HG03159 (cell line): ENCODE measurements around the gene GTPBP3.

ENCODE experiments used
- ATAC-seq: cut with Tn5 transposase; IDR thresholded peaks from one replicate; pipeline ENCODE4 v1.9.1; 2021; ENCODE audit warnings: mild to moderate bottlenecking, moderate library complexity; ENCODE audit not compliant: unreplicated experiment

Gene GTPBP3

GRCh38 chr19:17307876-17308377, 29.4 kb upstream of the GTPBP3 start:
- ATAC-seq, result no peak

- ATAC-seq, result peak; percentile 67
Measured at GRCh38 chr19:17309198-17309964, 28.0 kb upstream of the GTPBP3 start, which contains the start of gene DDA1. DDA1 (plus strand) TSS chr19:17309563; CDS start chr19:17309655, 92 bp downstream.

GRCh38 chr19:17309965-17310461, 27.3 kb upstream of the GTPBP3 start:
- no peak for ATAC-seq

- ATAC-seq, result no peak
Measured at GRCh38 chr19:17311455-17312188, 25.7 kb upstream of the GTPBP3 start.

- no peak for ATAC-seq
Measured at GRCh38 chr19:17312189-17313113, 24.9 kb upstream of the GTPBP3 start.

GRCh38 chr19:17314007-17314593, 23.3 kb upstream of the GTPBP3 start:
- ATAC-seq, result no peak

- ATAC-seq, result no peak
Measured at GRCh38 chr19:17318966-17319365, 18.4 kb upstream of the GTPBP3 start.

GRCh38 chr19:17319473-17320238, 17.7 kb upstream of the GTPBP3 start:
- ATAC-seq, result no peak

- ATAC-seq, result no peak
Measured at GRCh38 chr19:17320435-17320834, 16.9 kb upstream of the GTPBP3 start.

GRCh38 chr19:17321655-17322489, 15.5 kb upstream of the GTPBP3 start:
- no peak for ATAC-seq

GRCh38 chr19:17322854-17323253, 14.5 kb upstream of the GTPBP3 start:
- no peak for ATAC-seq

- ATAC-seq, result no peak
Measured at GRCh38 chr19:17323300-17323963, 13.9 kb upstream of the GTPBP3 start.

GRCh38 chr19:17323964-17324332, 13.4 kb upstream of the GTPBP3 start:
- ATAC-seq, result no peak

- no peak for ATAC-seq
Measured at GRCh38 chr19:17324357-17325114, 12.8 kb upstream of the GTPBP3 start.

GRCh38 chr19:17325133-17325532, 12.2 kb upstream of the GTPBP3 start:
- no peak for ATAC-seq

- ATAC-seq, result no peak
Measured at GRCh38 chr19:17325881-17326594, 11.3 kb upstream of the GTPBP3 start.

GRCh38 chr19:17326595-17326966, 10.8 kb upstream of the GTPBP3 start:
- no peak for ATAC-seq
